ENCODE measurements around the gene PRSS21. TPM values are rescaled to one million over a fixed set of nuclear protein-coding genes. Genes with fewer than 3 reads are reported as not detected.

PRSS21 gene
- total and polyA plus RNA-seq, 10 of the 15 experiments (the other 5 are each of a cell fraction or from before 2014, with no cell fraction given) = 5.3 to 73.4 (median 40.1) TPM; not detected in 1

- DNase-seq (ENCODE audit: low read depth, low spot score) = no peak
- intact Hi-C loops (cut with micrococcal nuclease; ENCODE audit: unreplicated experiment) (loop anchor here (2.0 kb wide), 1 partner anchor 24 kb away; the partner anchor contains the start of gene SRRM2), in situ Hi-C loops (cut with MboI) (no loop called here)
- ChIA-PET RAD21 (ENCODE audit: unreplicated experiment) (interaction anchor here (1.3 to 1.6 kb wide), 2 partner anchors 23 kb away, joined by 4 read pairs; no protein-coding TSS in a partner anchor), SMC1A (ENCODE audit: uncharacterized antibody, unreplicated experiment) (interaction anchor here (1.9 kb wide), 1 partner anchor 24 kb away, joined by 4 read pairs; the partner anchor contains the start of gene SRRM2), POLR2A (interaction anchor here (0.8 to 3.9 kb wide), 3 partner anchors 10 to 25 kb away, joined by 4 to 27 read pairs (median 8); partner anchors contain the start of gene SRRM2), CTCF (interaction anchor here (0.9 kb wide), 1 partner anchor 91 kb away, joined by 4 read pairs; no protein-coding TSS in a partner anchor)
- peak overlapping the region; percentile 70 for H3K27ac ChIP-seq (ENCODE audit: control insufficient read depth, insufficient read depth)
- peak; percentile 16 for ATAC-seq
- H3K4me2 ChIP-seq (ENCODE audit: control insufficient read depth, insufficient read depth) = peak overlapping the region; percentile 67
- H3K4me1 ChIP-seq (ENCODE audit: control insufficient read depth, insufficient read depth, low read length) = 0 out of 2 replicates have a peak, but pooled peaks cover 4% of the 10 kb centered on the region
- peak overlapping the region; percentile 89 for H3K4me3 ChIP-seq
- no peaks in the 10 kb centered on the region for H4K20me1 ChIP-seq (ENCODE audit: control insufficient read depth, insufficient read depth)
- under 1% methylated on average over 72 of the region's 72 CpGs for WGBS (ENCODE audit: insufficient coverage, insufficient replicate concordance, low lambda C conversion rate, missing lambda C conversion rate)
- peaks cover 3 to 10% of the 10 kb centered on the region in 2 experiments; a peak in 3 of 4 replicates for H3K36me3 ChIP-seq (ENCODE audit: control insufficient read depth in 2 of 2, insufficient read depth in 2 of 2, low read length in 1 of 2)
- BruUV-seq (replicated peaks) = no TSS peak
- no peaks in the 10 kb centered on the region for H3K9me3 ChIP-seq (replicated peaks; ENCODE audit: control insufficient read depth, insufficient read depth, low read length)
- H3K27me3 ChIP-seq (replicated peaks in 1 of 2; ENCODE audit: control insufficient read depth in 2 of 2, insufficient read depth in 2 of 2, low read length in 1 of 2) = no peaks in the 10 kb centered on the region
- FAIRE-seq = peak; percentile 44
- peaks cover 30% of the 10 kb centered on the region for H3K79me2 ChIP-seq (ENCODE audit: control insufficient read depth, insufficient read depth, low read length)
- H2AFZ ChIP-seq (ENCODE audit: control insufficient read depth, low read depth, low read length) = peak overlapping the region; percentile 56
- H3K9ac ChIP-seq (ENCODE audit: control insufficient read depth, insufficient read depth, low read length) = peak overlapping the region; percentile 75
- TF ChIP-seq ELK1 (IDR thresholded peaks at IDR 0.05; ENCODE audit: low read depth, low read length) = no peak
- TF ChIP-seq ZNF687 (IDR thresholded peaks at IDR 0.05) = no peak
- no peak for TF ChIP-seq POLR2AphosphoS2 (IDR thresholded peaks at IDR 0.05; ENCODE audit: low read depth, low read length)
- no peak for TF ChIP-seq PML (IDR thresholded peaks at IDR 0.05; ENCODE audit: low read length)
- TF ChIP-seq YY1 (IDR thresholded peaks at IDR 0.05; ENCODE audit: low read depth, low read length) = no peak
- no peak for TF ChIP-seq NR2C2 (IDR thresholded peaks at IDR 0.05; ENCODE audit: borderline replicate concordance, control insufficient read depth, insufficient read length, low read depth)
- TF ChIP-seq TAF1 (IDR thresholded peaks at IDR 0.05; ENCODE audit: borderline replicate concordance, low read depth, low read length) = 0 out of 2 replicates have a peak, but pooled peaks have one; percentile 28
- TF ChIP-seq HDGF (IDR thresholded peaks at IDR 0.05) = no peak
- TF ChIP-seq RUNX3 (IDR thresholded peaks at IDR 0.05; ENCODE audit: low read length) = 0 out of 2 replicates have a peak, but pooled peaks have one; percentile 10
- TF ChIP-seq CHD4 (IDR thresholded peaks at IDR 0.05) = no peak
- TF ChIP-seq NBN (IDR thresholded peaks at IDR 0.05) = no peak
- no peak for TF ChIP-seq USF2 (IDR thresholded peaks at IDR 0.05; ENCODE audit: borderline replicate concordance, low read depth, low read length)
- no peak for TF ChIP-seq SUZ12 (IDR thresholded peaks at IDR 0.05; ENCODE audit: unreplicated experiment)
- TF ChIP-seq EP300 (IDR thresholded peaks at IDR 0.05; ENCODE audit: borderline replicate concordance in 1 of 2, control insufficient read depth in 1 of 2, low read depth in 2 of 2, low read length in 2 of 2) = no peak
- no peak for TF ChIP-seq ZNF24 (IDR thresholded peaks at IDR 0.05)
- TF ChIP-seq BHLHE40 (IDR thresholded peaks at IDR 0.05; ENCODE audit: borderline replicate concordance in 1 of 2, low read depth in 2 of 2, low read length in 1 of 2) = peak in 1 of 2 experiments; percentile 71; a peak in 2 of 4 replicates
- TF ChIP-seq JUND (IDR thresholded peaks at IDR 0.05; ENCODE audit: low read depth, low read length) = no peak
Observed at GRCh38 chr16:2776500-2777139, 40.4 kb upstream of the PRSS21 start.

Measured in GM12878 (cell line).